K562 (cell line): ENCODE results near the gene TSR3. TPM values are rescaled to one million over a fixed set of nuclear protein-coding genes. Genes with fewer than 3 reads are reported as not detected.

Experiments used
- CREBBP ChIP-seq: IDR thresholded peaks from one replicate; pipeline ENCODE4 v1.6.1; 2012; ENCODE audit warnings: low read depth, mild to moderate bottlenecking, control low read depth, inconsistent platforms, low read length
- EGR1 ChIP-seq: fragments of 450-650 bp; conservative IDR thresholded peaks from 2 replicates; pipeline ENCODE4 v1.6.1; 2017; ENCODE audit warnings: mild to moderate bottlenecking
- ETS1 ChIP-seq: conservative IDR thresholded peaks from 2 replicates; pipeline ENCODE4 v1.6.1; 2011; ENCODE audit warnings: low read depth, mild to moderate bottlenecking, low read length; ENCODE audit not compliant: control insufficient read depth
- HIVEP1 ChIP-seq: fragments of 250-450 bp; sonication (Bioruptor Pico); IDR thresholded peaks from 2 replicates; pipeline ENCODE4 v1.4.0; 2020; ENCODE audit warnings: mild to moderate bottlenecking
- NFIC ChIP-seq: fragments of 450-650 bp; IDR thresholded peaks from 2 replicates; pipeline ENCODE4 v1.6.1; 2017; ENCODE audit warnings: mild to moderate bottlenecking, inconsistent platforms
- NFIX ChIP-seq: fragments of 250-450 bp; sonication (Bioruptor Pico); IDR thresholded peaks from 2 replicates; pipeline ENCODE4 v1.4.0; 2020; ENCODE audit warnings: low read depth, mild to moderate bottlenecking, moderate library complexity
- NRF1 ChIP-seq, 2 experiments: fragments of 450-650 bp; IDR thresholded peaks in 1 of 2; conservative IDR thresholded peaks in 1 of 2; 2 replicates each; pipeline ENCODE4 v1.6.1; 2014; ENCODE audit warnings: mild to moderate bottlenecking in 2 of 2
- POLR2G ChIP-seq: fragments of 200-400 bp; formaldehyde crosslinking; IDR thresholded peaks from 2 replicates; pipeline ENCODE4 v1.6.1; 2017; ENCODE audit warnings: low read depth, mild to moderate bottlenecking, antibody characterized with exemption, low read length, moderate library complexity
- PRPF4 ChIP-seq: fragments of 200-400 bp; formaldehyde crosslinking; IDR thresholded peaks from one replicate; pipeline ENCODE4 v1.6.1; 2017; ENCODE audit warnings: low read length, low read depth, mild to moderate bottlenecking; ENCODE audit not compliant: insufficient read depth, poor library complexity, severe bottlenecking
- RB1 ChIP-seq: fragments of 450-650 bp; IDR thresholded peaks from 2 replicates; pipeline ENCODE4 v1.6.1; 2017; ENCODE audit warnings: low read depth, mild to moderate bottlenecking
- SAP30 ChIP-seq: fragments of 200-600 bp; sonication (generic); IDR thresholded peaks from 2 replicates; pipeline ENCODE4 v1.6.1; 2012; ENCODE audit warnings: borderline replicate concordance, low read depth, mild to moderate bottlenecking, moderate library complexity, low read length, control low read depth, inconsistent platforms; ENCODE audit not compliant: insufficient read depth, poor library complexity, severe bottlenecking
- SIN3A ChIP-seq, 2 experiments: fragments of 150-350 bp in 1 of 2; IDR thresholded peaks; 2 replicates each; pipeline ENCODE4 v1.6.1; 2011 to 2016; ENCODE audit warnings: borderline replicate concordance in 2 of 2, low read depth in 2 of 2, low read length in 2 of 2, mild to moderate bottlenecking in 2 of 2, moderate library complexity in 2 of 2; ENCODE audit not compliant: control insufficient read depth in 1 of 2
- SUPT5H ChIP-seq: fragments of 450-650 bp; IDR thresholded peaks from 2 replicates; pipeline ENCODE4 v1.6.1; 2016
- TCF3 ChIP-seq: sonication (generic); formaldehyde crosslinking; IDR thresholded peaks from 2 replicates; pipeline ENCODE4 v1.4.0; 2020; ENCODE audit warnings: mild to moderate bottlenecking, missing genetic modification reagents
- ZC3H8 ChIP-seq: fragments of 450-650 bp; IDR thresholded peaks from 2 replicates; pipeline ENCODE4 v1.6.1; 2017
- ZNF282 ChIP-seq: sonication (generic); formaldehyde crosslinking; IDR thresholded peaks from 2 replicates; pipeline ENCODE4 v1.8.1; 2023; ENCODE audit warnings: missing genetic modification reagents
- ZNF766 ChIP-seq: fragments of 200-800 bp; sonication (Bioruptor generic); conservative IDR thresholded peaks from 2 replicates; pipeline ENCODE4 v1.6.1; 2016; ENCODE audit warnings: missing genetic modification characterization, missing compliant biosample characterization
- polyA plus RNA-seq, 8 experiments: library from polyadenylated mRNA; depleted of rRNA in 4 of 8; stranded (reverse) in 5 of 8; unstranded in 3 of 8; fragments of >200 nt; fragmentation: Nextera tagmentation in 2 of 8; fragmentation: Illumina TruSeq in 1 of 8; extraction: Ambion mirVana in 2 of 8; extraction: Trizol in 1 of 8; gene quantifications; 2 replicates each; pipeline versions ENCODE4 v1.2.1 to v1.2.3, GENCODE V29; 2011 to 2014; ENCODE audit warnings: inconsistent platforms in 1 of 8, missing spikeins in 1 of 8
- total RNA-seq, 7 experiments: library from RNA; depleted of rRNA in 6 of 7; stranded (reverse); fragments of >200 nt in 6 of 7; fragmentation: Illumina TruSeq in 2 of 7; extraction: Trizol in 2 of 7; gene quantifications; 2 replicates each; pipeline versions ENCODE4 v1.2.1 to v1.2.3, GENCODE V29; 2011 to 2021; ENCODE audit warnings: low replicate concordance in 1 of 7
- TF ChIP-seq, protein P1 (sequence below): fragments of 450-650 bp; conservative IDR thresholded peaks from 2 replicates; pipeline ENCODE4 v1.6.1; 2016; ENCODE audit warnings: missing genetic modification characterization, low read depth, mild to moderate bottlenecking, control low read depth, missing compliant biosample characterization
- TF ChIP-seq, protein P2 (sequence below): sonication (generic); formaldehyde crosslinking; IDR thresholded peaks from 2 replicates; pipeline ENCODE4 v1.8.1; 2023; ENCODE audit warnings: mild to moderate bottlenecking, missing genetic modification reagents
- TF ChIP-seq, protein P3 (sequence below): sonication (generic); formaldehyde crosslinking; IDR thresholded peaks from 2 replicates; pipeline ENCODE4 v1.8.1; 2022; ENCODE audit warnings: missing genetic modification reagents
- TF ChIP-seq, protein P4 (sequence below): sonication (generic); formaldehyde crosslinking; IDR thresholded peaks from 2 replicates; pipeline ENCODE4 v1.8.0; 2022; ENCODE audit warnings: missing genetic modification reagents, mild to moderate bottlenecking, moderate library complexity, borderline replicate concordance

Gene TSR3
- total and polyA plus RNA-seq, 9 of the 15 experiments (the other 6 are each of a cell fraction or from before 2014, with no cell fraction given), result 1.5 to 74.8 (median 16.5) TPM

- TF ChIP-seq, protein P1, sequence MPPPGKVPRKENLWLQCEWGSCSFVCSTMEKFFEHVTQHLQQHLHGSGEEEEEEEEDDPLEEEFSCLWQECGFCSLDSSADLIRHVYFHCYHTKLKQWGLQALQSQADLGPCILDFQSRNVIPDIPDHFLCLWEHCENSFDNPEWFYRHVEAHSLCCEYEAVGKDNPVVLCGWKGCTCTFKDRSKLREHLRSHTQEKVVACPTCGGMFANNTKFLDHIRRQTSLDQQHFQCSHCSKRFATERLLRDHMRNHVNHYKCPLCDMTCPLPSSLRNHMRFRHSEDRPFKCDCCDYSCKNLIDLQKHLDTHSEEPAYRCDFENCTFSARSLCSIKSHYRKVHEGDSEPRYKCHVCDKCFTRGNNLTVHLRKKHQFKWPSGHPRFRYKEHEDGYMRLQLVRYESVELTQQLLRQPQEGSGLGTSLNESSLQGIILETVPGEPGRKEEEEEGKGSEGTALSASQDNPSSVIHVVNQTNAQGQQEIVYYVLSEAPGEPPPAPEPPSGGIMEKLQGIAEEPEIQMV, result peak; percentile 95
- TF ChIP-seq EGR1, result 0 out of 2 replicates have a peak, but pooled peaks have one; percentile 12
- peak; percentile 92 for TF ChIP-seq POLR2G
- TF ChIP-seq NRF1 (conservative IDR thresholded peaks at IDR 0.05 in 1 of 2, IDR thresholded peaks at IDR 0.05 in 1 of 2), result peak; percentile 43 to 58; a peak in 3 of 4 replicates
- TF ChIP-seq NFIX (CRISPR knock-in tag), result no peak
- TF ChIP-seq CREBBP, result no peak
- TF ChIP-seq RB1, result peak; percentile 25; the same call in 1 of the 2 replicates
- no peak for TF ChIP-seq ZNF766
- TF ChIP-seq SUPT5H, result peak; percentile 79
- TF ChIP-seq, protein P2, sequence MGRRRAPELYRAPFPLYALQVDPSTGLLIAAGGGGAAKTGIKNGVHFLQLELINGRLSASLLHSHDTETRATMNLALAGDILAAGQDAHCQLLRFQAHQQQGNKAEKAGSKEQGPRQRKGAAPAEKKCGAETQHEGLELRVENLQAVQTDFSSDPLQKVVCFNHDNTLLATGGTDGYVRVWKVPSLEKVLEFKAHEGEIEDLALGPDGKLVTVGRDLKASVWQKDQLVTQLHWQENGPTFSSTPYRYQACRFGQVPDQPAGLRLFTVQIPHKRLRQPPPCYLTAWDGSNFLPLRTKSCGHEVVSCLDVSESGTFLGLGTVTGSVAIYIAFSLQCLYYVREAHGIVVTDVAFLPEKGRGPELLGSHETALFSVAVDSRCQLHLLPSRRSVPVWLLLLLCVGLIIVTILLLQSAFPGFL (CRISPR knock-in tag), result 0 out of 2 replicates have a peak, but pooled peaks have one; percentile 85
- TF ChIP-seq NFIC, result peak; percentile 3; the same call in 1 of the 2 replicates
- TF ChIP-seq, protein P3, sequence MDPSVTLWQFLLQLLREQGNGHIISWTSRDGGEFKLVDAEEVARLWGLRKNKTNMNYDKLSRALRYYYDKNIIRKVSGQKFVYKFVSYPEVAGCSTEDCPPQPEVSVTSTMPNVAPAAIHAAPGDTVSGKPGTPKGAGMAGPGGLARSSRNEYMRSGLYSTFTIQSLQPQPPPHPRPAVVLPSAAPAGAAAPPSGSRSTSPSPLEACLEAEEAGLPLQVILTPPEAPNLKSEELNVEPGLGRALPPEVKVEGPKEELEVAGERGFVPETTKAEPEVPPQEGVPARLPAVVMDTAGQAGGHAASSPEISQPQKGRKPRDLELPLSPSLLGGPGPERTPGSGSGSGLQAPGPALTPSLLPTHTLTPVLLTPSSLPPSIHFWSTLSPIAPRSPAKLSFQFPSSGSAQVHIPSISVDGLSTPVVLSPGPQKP (CRISPR knock-in tag), result 0 out of 2 replicates have a peak, but pooled peaks have one; percentile 28
- no peak for TF ChIP-seq HIVEP1 (CRISPR knock-in tag)
- peak; percentile 34 for TF ChIP-seq PRPF4
- no peak for TF ChIP-seq ZC3H8
- TF ChIP-seq TCF3 (CRISPR knock-in tag), result no peak
- TF ChIP-seq SIN3A (IDR thresholded peaks at IDR 0.05; ENCODE audit: borderline replicate concordance in 2 of 2, control insufficient read depth in 1 of 2, low read depth in 2 of 2, low read length in 2 of 2), result peak in 1 of 2 experiments; percentile 47; a peak in 1 of 4 replicates
- TF ChIP-seq ZNF282 (CRISPR knock-in tag), result 0 out of 2 replicates have a peak, but pooled peaks have one; percentile 62
- TF ChIP-seq, protein P4, sequence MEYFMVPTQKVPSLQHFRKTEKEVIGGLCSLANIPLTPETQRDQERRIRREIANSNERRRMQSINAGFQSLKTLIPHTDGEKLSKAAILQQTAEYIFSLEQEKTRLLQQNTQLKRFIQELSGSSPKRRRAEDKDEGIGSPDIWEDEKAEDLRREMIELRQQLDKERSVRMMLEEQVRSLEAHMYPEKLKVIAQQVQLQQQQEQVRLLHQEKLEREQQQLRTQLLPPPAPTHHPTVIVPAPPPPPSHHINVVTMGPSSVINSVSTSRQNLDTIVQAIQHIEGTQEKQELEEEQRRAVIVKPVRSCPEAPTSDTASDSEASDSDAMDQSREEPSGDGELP, result peak; percentile 40; the same call in 1 of the 2 replicates
- 0 out of 2 replicates have a peak, but pooled peaks have one; percentile 56 for TF ChIP-seq ETS1
- peak; percentile 62 for TF ChIP-seq SAP30
Measured at GRCh38 chr16:1379304-1380076, 27.8 kb upstream of the TSR3 start (continued).
